Measurements from ENCODE around the gene PDIK1L.
"Not testable (repeated sequence)": the region's sequence is repeated elsewhere in the genome, so short reads cannot be mapped to it uniquely, and the experiment has no call there.

The PDIK1L gene

GRCh38 chr1:26092422-26092821 lies 19.2 kb upstream of the PDIK1L start:
- DNase-seq: no peak

GRCh38 chr1:26093569-26093968 lies 18.1 kb upstream of the PDIK1L start:
- DNase-seq: not testable (repeated sequence)

GRCh38 chr1:26094076-26094669 lies 17.5 kb upstream of the PDIK1L start:
- DNase-seq: no peak

- DNase-seq: peak; percentile 17
Observed at GRCh38 chr1:26094677-26095383, 16.8 kb upstream of the PDIK1L start.

GRCh38 chr1:26096471-26096870 lies 15.2 kb upstream of the PDIK1L start:
- no peak for DNase-seq

GRCh38 chr1:26097696-26098095 lies 13.9 kb upstream of the PDIK1L start:
- no peak for DNase-seq

- DNase-seq: no peak
Observed at GRCh38 chr1:26098602-26099001, 13.0 kb upstream of the PDIK1L start.

GRCh38 chr1:26099780-26100179 lies 11.8 kb upstream of the PDIK1L start:
- DNase-seq: no peak

- not testable (repeated sequence) for DNase-seq
Observed at GRCh38 chr1:26100204-26100603, 11.4 kb upstream of the PDIK1L start.

- no peak for DNase-seq
Observed at GRCh38 chr1:26102119-26102518, 9.5 kb upstream of the PDIK1L start.

GRCh38 chr1:26102526-26102925 lies 9.1 kb upstream of the PDIK1L start:
- DNase-seq: no peak

- not testable (repeated sequence) for DNase-seq
Observed at GRCh38 chr1:26105226-26105548, 6.4 kb upstream of the PDIK1L start.

- DNase-seq: no peak
Observed at GRCh38 chr1:26109229-26110164, 2.1 kb upstream of the PDIK1L start.

GRCh38 chr1:26110731-26111529 lies 694 bp upstream of the PDIK1L start:
- peak; percentile 81 for DNase-seq

- peak; percentile 78 for DNase-seq
Observed at GRCh38 chr1:26112407-26112775, 767 bp downstream of the PDIK1L start.

- no peak for DNase-seq
Observed at GRCh38 chr1:26114165-26114927, 2.7 kb downstream of the PDIK1L start.

GRCh38 chr1:26119892-26120608 lies 8.4 kb downstream of the PDIK1L start:
- DNase-seq: no peak

GRCh38 chr1:26121854-26122773 lies 10.5 kb downstream of the PDIK1L start:
- DNase-seq: no peak

GRCh38 chr1:26122988-26123973 lies 11.7 kb downstream of the PDIK1L start:
- no peak for DNase-seq
